Naive B cell (primary cell): Measurements from ENCODE around the gene WDR62. TPM values are rescaled to one million over a fixed set of nuclear protein-coding genes. Genes with fewer than 3 reads are reported as not detected.
"Not testable (repeated sequence)": the region's sequence is repeated elsewhere in the genome, so short reads cannot be mapped to it uniquely, and the experiment has no call there.

Experiments
- ATAC-seq, 2 donors: fragments of 150-1000 bp; cut with Tn5 transposase; 2 replicates each; pipeline ENCODE4 v1.10.0; 2021; ENCODE audit warnings: low read depth in 2 of 2, mild to moderate bottlenecking in 2 of 2, moderate library complexity in 2 of 2
- DNase-seq: peaks from one replicate; pipeline ENCODE4 v3.0.0; 2022
- H3K27ac Mint-ChIP-seq, 6 donors: one replicate each; pipeline ENCODE4 v1.8.0; 2020 to 2022; ENCODE audit warnings: mild to moderate bottlenecking in 6 of 6, mixed read lengths in 6 of 6, moderate library complexity in 5 of 6, inconsistent platforms in 2 of 6
- H3K27me3 Mint-ChIP-seq, 3 donors: one replicate each; pipeline ENCODE4 v1.8.0; 2021 to 2022; ENCODE audit warnings: mixed read lengths in 3 of 3, mild to moderate bottlenecking in 1 of 3
- H3K36me3 Mint-ChIP-seq, 2 donors: one replicate each; pipeline ENCODE4 v1.8.0; 2020 to 2022; ENCODE audit warnings: mixed read lengths in 2 of 2, inconsistent platforms in 1 of 2, mild to moderate bottlenecking in 1 of 2
- H3K4me1 Mint-ChIP-seq, 3 donors: one replicate each; pipeline ENCODE4 v1.8.0; 2020 to 2022; ENCODE audit warnings: mixed read lengths in 3 of 3, inconsistent platforms in 1 of 3, mild to moderate bottlenecking in 1 of 3, moderate library complexity in 1 of 3
- H3K4me3 Mint-ChIP-seq, 8 donors: one replicate each; pipeline ENCODE4 v1.8.0; 2020 to 2022; ENCODE audit warnings: mild to moderate bottlenecking in 8 of 8, mixed read lengths in 8 of 8, moderate library complexity in 8 of 8, inconsistent platforms in 2 of 8
- H3K9me3 Mint-ChIP-seq, 7 donors: one replicate each; pipeline ENCODE4 v1.8.0; 2020 to 2022; ENCODE audit warnings: mixed read lengths in 7 of 7, mild to moderate bottlenecking in 5 of 7, inconsistent platforms in 2 of 7, moderate library complexity in 1 of 7
- polyA plus RNA-seq, 6 donors: library from polyadenylated mRNA; unstranded; fragments of 300-500 nt; fragmentation: Illumina TruSeq; gene quantifications; one replicate each; pipeline ENCODE4 v1.2.3, GENCODE V29; 2021; ENCODE audit warnings: low read depth in 6 of 6

Gene WDR62
- polyA plus RNA-seq, 6 donors from 2014 or later, result 0.07 to 0.25 TPM; not detected in 4

DNA sequence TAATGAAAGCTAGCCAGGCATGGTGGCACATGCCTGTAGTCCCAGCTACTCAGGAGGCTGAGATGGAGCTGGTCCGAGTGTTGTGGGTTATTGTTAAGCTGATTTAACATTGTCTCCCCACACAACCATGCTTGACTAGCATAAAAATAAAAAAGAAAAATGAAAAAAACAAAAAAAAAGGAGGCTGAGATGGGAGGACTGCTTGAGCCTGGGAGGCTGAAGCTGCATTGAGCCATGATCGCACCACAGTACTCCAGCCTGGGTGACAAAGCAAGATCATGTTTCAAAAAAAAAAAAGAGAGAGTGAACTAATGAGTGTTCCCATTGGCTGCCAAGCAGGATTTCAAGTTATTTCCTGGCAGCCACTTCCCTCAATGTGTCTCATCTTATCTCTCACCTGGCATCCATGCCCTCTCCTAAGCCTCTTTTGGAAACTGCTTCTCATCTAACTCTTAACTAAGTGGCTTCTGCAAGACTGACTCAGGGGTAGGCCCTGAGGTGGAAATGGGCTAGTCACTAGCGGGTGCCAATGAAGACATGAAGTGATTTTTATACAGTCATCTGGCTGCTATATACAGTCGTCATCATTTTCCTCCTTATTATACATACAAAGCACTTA lies 5.5 kb upstream of the WDR62 start:
- no peak for ATAC-seq
- Mint-ChIP-seq H3K4me3 (no peak overlapping the region), H3K27me3 (no peaks in the 10 kb centered on the region), H3K4me1 (peaks cover 7 to 21% (median 15%) of the 10 kb centered on the region in 3 donors), H3K9me3 (no peaks in the 10 kb centered on the region), H3K36me3 (peaks cover 0 to 8% of the 10 kb centered on the region in 2 donors), H3K27ac (peak overlapping the region in 1 of 6 donors; percentile 26)
- DNase-seq, result no peak

DNA sequence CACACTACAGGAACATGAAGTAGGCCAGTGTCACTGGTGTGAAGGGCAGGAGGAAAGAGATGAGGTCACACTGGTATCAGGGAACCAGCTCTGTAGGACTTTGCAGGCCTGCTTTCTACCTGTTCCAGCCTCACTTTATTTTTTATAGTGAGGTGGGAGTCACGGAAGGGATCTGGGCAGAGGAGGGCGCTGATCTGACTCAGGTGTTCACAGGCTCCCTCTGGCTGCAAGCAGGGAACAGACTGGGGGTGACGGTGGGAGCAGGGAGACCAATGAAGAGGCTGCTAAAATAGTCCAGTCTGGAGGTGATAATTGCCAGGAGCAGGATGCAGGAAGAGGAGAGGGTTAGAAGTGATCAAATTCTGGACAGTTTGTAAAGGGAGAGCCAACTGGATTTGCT lies 3.5 kb upstream of the WDR62 start:
- H3K27me3 Mint-ChIP-seq, result no peaks in the 10 kb centered on the region
- ATAC-seq (no peak), DNase-seq (no peak)
- peaks cover 15 to 33% (median 24%) of the 10 kb centered on the region in 3 donors for H3K4me1 Mint-ChIP-seq
- H3K27ac Mint-ChIP-seq, result peak overlapping the region in 3 of 6 donors; percentile 16 to 41 (median 34)
- H3K36me3 Mint-ChIP-seq, result no peaks in the 10 kb centered on the region
- H3K4me3 Mint-ChIP-seq, result peak overlapping the region in 3 of 8 donors; percentile 17 to 82 (median 29)
- no peaks in the 10 kb centered on the region for H3K9me3 Mint-ChIP-seq

DNA sequence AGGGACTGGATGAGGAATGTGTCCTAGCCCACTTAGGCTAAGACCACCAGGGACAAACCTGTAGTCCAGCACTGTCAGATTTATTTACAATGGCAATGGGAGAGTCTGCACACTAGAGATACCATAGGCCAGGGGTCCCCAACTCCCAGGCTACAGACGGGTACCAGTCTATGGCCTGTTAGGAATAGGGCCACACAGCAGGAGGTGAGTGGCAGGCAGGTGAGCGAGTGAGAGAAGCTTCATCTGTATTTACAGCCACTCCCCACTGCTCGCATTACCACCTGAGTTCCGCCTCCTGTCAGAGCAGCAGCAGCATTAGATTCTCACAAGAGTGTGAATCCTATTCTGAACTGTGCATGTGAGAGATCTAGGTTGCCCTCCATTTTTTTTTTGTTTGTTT lies 3.1 kb upstream of the WDR62 start:
- peaks cover 15 to 35% (median 26%) of the 10 kb centered on the region in 3 donors for H3K4me1 Mint-ChIP-seq
- no peaks in the 10 kb centered on the region for H3K36me3 Mint-ChIP-seq
- H3K9me3 Mint-ChIP-seq, result no peaks in the 10 kb centered on the region
- peak overlapping the region in 4 of 8 donors; percentile 16 to 82 (median 42) for H3K4me3 Mint-ChIP-seq
- DNase-seq (no peak), ATAC-seq (no peak)
- no peak overlapping the region for H3K27ac Mint-ChIP-seq
- no peaks in the 10 kb centered on the region for H3K27me3 Mint-ChIP-seq

DNA sequence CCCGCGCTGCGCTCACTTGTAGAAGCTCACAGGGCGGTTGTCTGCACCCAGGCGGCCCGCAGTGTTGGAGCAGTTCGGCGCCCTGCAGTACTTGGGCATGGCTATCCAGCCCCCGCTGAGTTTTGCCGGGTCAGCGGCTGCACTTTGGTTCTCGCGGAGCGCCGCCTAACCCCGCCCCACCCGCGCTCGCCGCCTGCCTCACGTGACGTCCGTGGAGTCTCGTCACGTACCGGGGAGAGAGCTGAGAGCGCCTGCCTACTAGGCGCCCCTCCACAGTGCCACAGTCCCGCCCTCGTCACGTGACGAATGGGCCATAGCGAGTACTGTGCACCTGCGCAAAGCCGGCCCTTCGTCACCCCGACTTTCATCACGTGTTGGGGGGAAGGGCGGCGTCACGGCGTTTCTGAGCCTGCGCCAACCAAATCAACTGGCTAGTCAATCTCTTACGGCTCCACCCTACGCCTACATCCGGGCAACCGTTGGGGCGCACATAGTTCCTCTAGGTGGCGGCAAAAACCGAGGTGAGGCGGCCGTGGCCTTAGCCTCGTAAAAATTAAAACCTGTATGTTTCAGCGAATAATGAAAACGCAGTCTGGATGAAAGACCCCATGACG lies 471 bp upstream of the WDR62 start, which contains the start of gene THAP8:
Gene THAP8 (minus strand): TSS at position 167 of the 614 bp plus-strand sequence. CDS start 68 bp downstream, at position 99.
- H3K4me3 Mint-ChIP-seq, result peak within 1 kb of the TSS; percentile 86 to 100 (median 98)

DNA sequence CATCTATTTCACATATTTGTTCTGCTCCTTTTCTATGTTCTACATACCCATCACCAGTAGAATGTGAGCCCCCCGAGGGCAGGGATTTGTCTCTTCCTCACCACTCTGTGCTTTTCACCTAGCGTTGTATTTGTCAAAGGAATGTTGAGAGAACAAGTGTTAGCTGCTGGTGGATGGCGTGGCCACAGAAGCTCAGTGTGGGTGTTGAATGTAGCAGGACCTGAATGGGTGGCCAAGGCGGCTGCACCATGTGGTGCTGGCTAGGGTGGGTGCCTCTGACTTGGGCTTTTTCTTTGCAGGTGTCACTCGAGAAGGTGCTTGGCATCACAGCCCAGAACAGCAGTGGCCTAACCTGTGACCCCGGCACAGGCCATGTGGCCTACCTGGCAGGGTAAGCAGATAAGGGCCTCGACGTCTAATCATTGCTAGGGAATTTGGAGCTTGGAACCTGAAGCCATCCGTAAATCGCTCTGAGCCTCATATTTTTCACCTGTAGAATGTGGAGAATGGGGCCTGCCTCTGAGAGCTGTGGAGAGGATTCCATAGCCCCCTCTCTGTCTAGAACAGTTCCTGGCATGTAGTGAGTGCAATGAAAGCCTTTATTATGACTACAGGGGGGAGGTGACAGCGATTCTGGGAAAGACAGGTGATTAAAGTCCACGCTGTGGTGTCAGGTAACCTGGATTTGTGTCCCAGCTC lies 3.9 kb downstream of the WDR62 start:
- no peaks in the 10 kb centered on the region for H3K36me3 Mint-ChIP-seq
- ATAC-seq, result no peak
- peaks cover 10 to 20% (median 14%) of the 10 kb centered on the region in 3 donors for H3K4me1 Mint-ChIP-seq
- H3K4me3 Mint-ChIP-seq, result peak overlapping the region in 1 of 8 donors; percentile 52
- H3K27me3 Mint-ChIP-seq, result no peaks in the 10 kb centered on the region
- H3K9me3 Mint-ChIP-seq, result no peaks in the 10 kb centered on the region
- H3K27ac Mint-ChIP-seq, result peak overlapping the region in 1 of 6 donors; percentile 75
- DNase-seq, result no peak

More for the DNA sequence above, 471 bp upstream of the WDR62 start, which contains the start of gene THAP8:
- ATAC-seq, result peak; percentile 80 to 82
- H3K27ac Mint-ChIP-seq, result peak within 1 kb of the TSS; percentile 94 to 100 (median 100)
- no peaks in the 10 kb centered on the region for H3K36me3 Mint-ChIP-seq
- peak; percentile 100 for DNase-seq
- no peaks in the 10 kb centered on the region for H3K9me3 Mint-ChIP-seq
- H3K27me3 Mint-ChIP-seq, result no peaks in the 10 kb centered on the region
- peaks cover 15 to 35% (median 26%) of the 10 kb centered on the region in 3 donors for H3K4me1 Mint-ChIP-seq

DNA sequence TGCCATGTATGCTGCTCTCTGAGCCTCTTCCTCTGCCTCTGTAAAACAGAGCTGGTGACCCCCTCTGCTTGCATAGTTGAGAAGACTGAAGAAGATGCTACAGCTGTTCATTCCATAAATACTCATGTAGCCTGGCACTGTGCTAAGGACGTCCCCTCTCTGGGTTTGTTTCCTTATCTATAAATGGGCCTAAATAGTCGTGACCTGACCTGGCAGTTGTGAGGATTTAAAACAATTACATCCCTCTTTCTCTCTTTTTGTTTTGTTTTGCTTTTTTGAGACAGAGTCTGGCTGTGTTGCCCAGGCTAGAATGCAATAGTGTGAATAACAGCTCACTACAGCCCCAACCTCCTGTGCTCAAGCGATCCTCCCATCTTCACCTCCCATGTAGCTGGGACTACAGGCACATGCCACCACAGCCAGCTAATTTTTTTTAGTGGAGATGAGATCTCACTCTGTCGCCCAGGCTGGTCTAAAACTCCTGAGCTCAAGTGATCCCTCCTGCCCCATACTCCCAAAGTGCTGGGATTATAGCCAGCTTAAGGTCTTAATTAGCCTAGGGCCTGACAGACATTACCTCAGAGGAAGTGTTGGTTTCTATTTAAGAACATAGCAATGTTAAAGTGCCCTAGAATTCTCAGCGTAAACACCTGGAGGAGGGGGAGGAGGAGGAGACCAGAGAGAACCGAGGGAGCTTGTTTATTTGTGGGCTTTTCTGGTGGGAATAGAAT lies 4.6 kb downstream of the WDR62 start:
- DNase-seq (no peak), ATAC-seq (no peak)
- Mint-ChIP-seq H3K36me3 (no peaks in the 10 kb centered on the region), H3K27ac (no peak overlapping the region), H3K4me3 (peak overlapping the region in 2 of 8 donors; percentile 7 to 52), H3K9me3 (no peaks in the 10 kb centered on the region), H3K4me1 (peaks cover 8 to 12% (median 10%) of the 10 kb centered on the region in 3 donors), H3K27me3 (no peaks in the 10 kb centered on the region)

DNA sequence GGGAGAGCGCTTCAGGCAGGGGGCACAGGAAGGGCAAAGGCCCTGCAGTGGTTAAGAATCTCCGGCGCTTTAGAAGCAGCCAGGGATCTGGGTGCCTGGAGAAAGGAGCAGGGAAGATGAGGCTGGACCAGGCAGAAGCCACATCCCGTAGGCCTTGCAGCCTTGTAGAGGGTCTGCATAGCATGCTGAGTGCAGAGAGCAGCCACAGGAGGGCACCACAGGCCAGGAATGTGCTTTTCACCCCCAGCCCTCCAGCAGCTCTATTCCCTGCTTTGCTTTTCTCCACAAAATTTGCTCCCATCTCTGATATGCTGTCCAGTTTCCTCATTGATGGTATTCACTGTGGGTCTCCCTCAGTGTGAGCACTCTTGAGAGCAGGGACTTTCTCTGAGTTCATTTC lies 5.7 kb downstream of the WDR62 start:
- Mint-ChIP-seq H3K36me3 (no peaks in the 10 kb centered on the region), H3K4me3 (peak overlapping the region in 1 of 8 donors; percentile 15), H3K27me3 (no peaks in the 10 kb centered on the region), H3K9me3 (no peaks in the 10 kb centered on the region), H3K4me1 (peaks cover 4 to 7% (median 6%) of the 10 kb centered on the region in 3 donors), H3K27ac (no peak overlapping the region)
- no peak for DNase-seq
- ATAC-seq, result no peak

GRCh38 chr19:36061367-36061766 lies 6.7 kb downstream of the WDR62 start:
- no peak overlapping the region for H3K4me3 Mint-ChIP-seq
- ATAC-seq (no peak), DNase-seq (no peak)
- H3K9me3 Mint-ChIP-seq, result no peaks in the 10 kb centered on the region
- H3K27me3 Mint-ChIP-seq, result no peaks in the 10 kb centered on the region
- peaks cover 0 to under 1% (median under 1%) of the 10 kb centered on the region in 3 donors for H3K4me1 Mint-ChIP-seq
- no peaks in the 10 kb centered on the region for H3K36me3 Mint-ChIP-seq
- H3K27ac Mint-ChIP-seq, result no peak overlapping the region

DNA sequence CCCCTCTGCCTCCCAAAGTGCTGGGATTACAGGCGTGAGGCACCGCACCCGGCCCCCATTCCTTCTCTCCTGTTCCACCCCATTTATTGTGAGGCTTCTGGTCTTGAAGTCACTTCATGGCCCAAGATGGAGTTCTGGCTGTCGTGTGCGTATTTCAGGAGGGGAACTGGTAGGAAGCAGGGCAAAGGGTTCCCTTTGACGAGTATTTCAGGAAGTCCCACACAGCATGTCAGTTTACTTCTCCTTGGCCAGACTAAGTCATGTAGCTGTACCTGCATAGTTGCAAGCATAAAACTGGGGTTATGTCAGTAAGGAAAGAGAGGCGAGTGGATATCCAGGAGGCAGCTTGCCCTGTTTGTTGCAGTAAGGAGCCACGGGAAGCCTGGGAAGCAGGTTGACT lies 10.1 kb downstream of the WDR62 start:
- H3K9me3 Mint-ChIP-seq, result peaks cover 0 to 2% (median 0%) of the 10 kb centered on the region in 7 donors
- no peaks in the 10 kb centered on the region for H3K27me3 Mint-ChIP-seq
- peak overlapping the region in 1 of 8 donors; percentile 73 for H3K4me3 Mint-ChIP-seq
- H3K36me3 Mint-ChIP-seq, result no peaks in the 10 kb centered on the region
- no peak overlapping the region for H3K27ac Mint-ChIP-seq
- H3K4me1 Mint-ChIP-seq, result no peaks in the 10 kb centered on the region
- ATAC-seq (no peak), DNase-seq (no peak)

GRCh38 chr19:36067681-36068080 lies 13.0 kb downstream of the WDR62 start:
- peaks cover 0 to 2% (median 0%) of the 10 kb centered on the region in 7 donors for H3K9me3 Mint-ChIP-seq
- ATAC-seq (no peak), DNase-seq (no peak)
- no peak overlapping the region for H3K27ac Mint-ChIP-seq
- H3K36me3 Mint-ChIP-seq, result no peaks in the 10 kb centered on the region
- H3K27me3 Mint-ChIP-seq, result no peaks in the 10 kb centered on the region
- H3K4me1 Mint-ChIP-seq, result no peaks in the 10 kb centered on the region
- no peak overlapping the region for H3K4me3 Mint-ChIP-seq

DNA sequence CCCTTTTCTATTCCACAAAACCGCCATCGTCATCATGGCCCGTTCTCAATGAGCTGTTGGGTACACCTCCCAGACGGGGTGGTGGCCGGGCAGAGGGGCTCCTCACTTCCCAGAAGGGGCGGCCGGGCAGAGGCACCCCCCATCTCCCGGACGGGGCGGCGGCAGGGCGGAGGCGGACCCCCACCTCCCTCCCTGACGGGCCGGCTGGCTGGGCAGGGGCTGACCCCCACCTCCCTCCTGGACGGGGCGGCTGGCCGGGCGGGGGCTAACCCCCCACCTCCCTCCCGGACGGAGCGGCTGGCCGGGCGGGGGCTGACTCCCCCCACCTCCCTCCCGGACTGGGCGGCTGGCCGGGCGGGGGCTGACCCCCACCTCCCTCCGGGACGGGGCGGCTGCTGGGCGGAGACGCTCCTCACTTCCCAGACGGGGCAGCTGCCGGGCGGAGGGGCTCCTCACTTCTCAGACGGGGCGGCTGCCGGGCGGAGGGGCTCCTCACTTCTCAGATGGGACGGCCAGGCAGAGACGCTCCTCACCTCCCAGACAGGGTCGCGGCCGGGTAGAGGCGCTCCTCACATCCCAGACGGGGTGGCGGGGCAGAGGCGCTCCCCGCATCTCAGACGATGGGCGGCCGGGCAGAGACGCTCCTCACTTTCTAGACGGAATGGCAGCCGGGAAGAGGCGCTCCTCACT lies 14.3 kb downstream of the WDR62 start:
- H3K4me1 Mint-ChIP-seq, result not testable (repeated sequence)

DNA sequence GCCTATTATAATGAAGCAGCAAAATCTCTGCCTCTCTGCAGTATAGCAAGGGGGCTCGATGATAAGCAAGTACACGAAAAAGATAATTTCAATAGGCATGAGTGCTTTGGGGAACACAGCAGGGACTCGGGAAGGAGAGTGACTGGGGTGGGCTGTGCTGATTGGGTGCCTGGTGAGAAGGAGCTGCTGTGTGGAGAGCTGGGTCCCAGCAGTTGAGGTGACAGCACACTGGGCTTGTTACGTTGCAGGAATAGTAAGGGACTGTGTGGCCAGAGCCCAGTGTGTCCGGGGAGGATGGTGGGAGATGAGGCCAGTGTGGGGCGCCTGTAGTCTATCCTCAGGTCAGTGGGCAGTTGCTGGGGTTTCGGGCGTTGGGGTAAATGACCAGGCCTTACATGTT lies 17.4 kb downstream of the WDR62 start:
- Mint-ChIP-seq H3K27me3 (no peaks in the 10 kb centered on the region), H3K27ac (no peak overlapping the region), H3K4me3 (no peak overlapping the region), H3K4me1 (no peaks in the 10 kb centered on the region), H3K9me3 (peaks cover 0 to 2% (median 0%) of the 10 kb centered on the region in 7 donors), H3K36me3 (no peaks in the 10 kb centered on the region)
- ATAC-seq, result no peak
- DNase-seq, result no peak

More for the DNA sequence above, 14.3 kb downstream of the WDR62 start:
- H3K36me3 Mint-ChIP-seq, H3K27ac Mint-ChIP-seq, H3K27me3 Mint-ChIP-seq, DNase-seq, H3K4me3 Mint-ChIP-seq, ATAC-seq, H3K9me3 Mint-ChIP-seq: not testable (repeated sequence)
